WERI-Rb-1 (cell line): ENCODE results near the gene ST8SIA5.

Experiments
- DNase-seq: peaks from one replicate; pipeline ENCODE4 v3.0.0-alpha.2; 2020
- H3K27ac ChIP-seq: fragments of 250-450 bp; sonication (Bioruptor Pico); 2 replicates; pipeline ENCODE4 v1.5.1; 2020; ENCODE audit warnings: mild to moderate bottlenecking, moderate library complexity
- H3K27me3 ChIP-seq: fragments of 250-450 bp; sonication (Bioruptor Pico); 2 replicates; pipeline ENCODE4 v1.5.1; 2021; ENCODE audit warnings: mild to moderate bottlenecking, low read depth, moderate library complexity; ENCODE audit not compliant: insufficient read depth, severe bottlenecking
- H3K36me3 ChIP-seq: fragments of 250-450 bp; sonication (Bioruptor Pico); 2 replicates; pipeline ENCODE4 v1.5.1; 2020; ENCODE audit warnings: mild to moderate bottlenecking, moderate library complexity
- H3K4me3 ChIP-seq: 2 replicates; pipeline ENCODE4 v1.5.1; 2011; ENCODE audit warnings: low read depth, mild to moderate bottlenecking, control low read depth, low read length
- H3K9me3 ChIP-seq: fragments of 250-450 bp; sonication (Bioruptor Pico); 2 replicates; pipeline ENCODE4 v1.5.1; 2021; ENCODE audit warnings: mild to moderate bottlenecking, moderate library complexity; ENCODE audit not compliant: severe bottlenecking
- TF ChIP-seq, protein P1 (sequence below): IDR thresholded peaks from 2 replicates; pipeline ENCODE4 v1.5.1; 2011; ENCODE audit warnings: low read depth, mild to moderate bottlenecking, control low read depth, inconsistent platforms, low read length

The ST8SIA5 gene

GRCh38 chr18:46772357-46772756, 15.5 kb upstream of the ST8SIA5 start:
- TF ChIP-seq, protein P1, sequence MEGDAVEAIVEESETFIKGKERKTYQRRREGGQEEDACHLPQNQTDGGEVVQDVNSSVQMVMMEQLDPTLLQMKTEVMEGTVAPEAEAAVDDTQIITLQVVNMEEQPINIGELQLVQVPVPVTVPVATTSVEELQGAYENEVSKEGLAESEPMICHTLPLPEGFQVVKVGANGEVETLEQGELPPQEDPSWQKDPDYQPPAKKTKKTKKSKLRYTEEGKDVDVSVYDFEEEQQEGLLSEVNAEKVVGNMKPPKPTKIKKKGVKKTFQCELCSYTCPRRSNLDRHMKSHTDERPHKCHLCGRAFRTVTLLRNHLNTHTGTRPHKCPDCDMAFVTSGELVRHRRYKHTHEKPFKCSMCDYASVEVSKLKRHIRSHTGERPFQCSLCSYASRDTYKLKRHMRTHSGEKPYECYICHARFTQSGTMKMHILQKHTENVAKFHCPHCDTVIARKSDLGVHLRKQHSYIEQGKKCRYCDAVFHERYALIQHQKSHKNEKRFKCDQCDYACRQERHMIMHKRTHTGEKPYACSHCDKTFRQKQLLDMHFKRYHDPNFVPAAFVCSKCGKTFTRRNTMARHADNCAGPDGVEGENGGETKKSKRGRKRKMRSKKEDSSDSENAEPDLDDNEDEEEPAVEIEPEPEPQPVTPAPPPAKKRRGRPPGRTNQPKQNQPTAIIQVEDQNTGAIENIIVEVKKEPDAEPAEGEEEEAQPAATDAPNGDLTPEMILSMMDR: peak; percentile 8; the same call in 1 of the 2 replicates
- DNase-seq: no peak
- no peaks in the 10 kb centered on the region for H3K9me3 ChIP-seq
- no peak overlapping the region for H3K4me3 ChIP-seq
- H3K27me3 ChIP-seq: no peaks in the 10 kb centered on the region
- no peaks in the 10 kb centered on the region for H3K36me3 ChIP-seq
- no peak overlapping the region for H3K27ac ChIP-seq

GRCh38 chr18:46771141-46771540, 14.3 kb upstream of the ST8SIA5 start:
- Histone ChIP-seq H3K36me3 (no peaks in the 10 kb centered on the region), H3K9me3 (no peaks in the 10 kb centered on the region), H3K27me3 (no peaks in the 10 kb centered on the region), H3K4me3 (no peak overlapping the region), H3K27ac (no peak overlapping the region)
- no peak for DNase-seq
- TF ChIP-seq, protein P1: no peak

GRCh38 chr18:46770708-46771107, 13.9 kb upstream of the ST8SIA5 start:
- no peak overlapping the region for H3K4me3 ChIP-seq
- no peak for DNase-seq
- no peaks in the 10 kb centered on the region for H3K27me3 ChIP-seq
- H3K27ac ChIP-seq: no peak overlapping the region
- no peaks in the 10 kb centered on the region for H3K9me3 ChIP-seq
- TF ChIP-seq, protein P1: no peak
- H3K36me3 ChIP-seq: no peaks in the 10 kb centered on the region

DNA sequence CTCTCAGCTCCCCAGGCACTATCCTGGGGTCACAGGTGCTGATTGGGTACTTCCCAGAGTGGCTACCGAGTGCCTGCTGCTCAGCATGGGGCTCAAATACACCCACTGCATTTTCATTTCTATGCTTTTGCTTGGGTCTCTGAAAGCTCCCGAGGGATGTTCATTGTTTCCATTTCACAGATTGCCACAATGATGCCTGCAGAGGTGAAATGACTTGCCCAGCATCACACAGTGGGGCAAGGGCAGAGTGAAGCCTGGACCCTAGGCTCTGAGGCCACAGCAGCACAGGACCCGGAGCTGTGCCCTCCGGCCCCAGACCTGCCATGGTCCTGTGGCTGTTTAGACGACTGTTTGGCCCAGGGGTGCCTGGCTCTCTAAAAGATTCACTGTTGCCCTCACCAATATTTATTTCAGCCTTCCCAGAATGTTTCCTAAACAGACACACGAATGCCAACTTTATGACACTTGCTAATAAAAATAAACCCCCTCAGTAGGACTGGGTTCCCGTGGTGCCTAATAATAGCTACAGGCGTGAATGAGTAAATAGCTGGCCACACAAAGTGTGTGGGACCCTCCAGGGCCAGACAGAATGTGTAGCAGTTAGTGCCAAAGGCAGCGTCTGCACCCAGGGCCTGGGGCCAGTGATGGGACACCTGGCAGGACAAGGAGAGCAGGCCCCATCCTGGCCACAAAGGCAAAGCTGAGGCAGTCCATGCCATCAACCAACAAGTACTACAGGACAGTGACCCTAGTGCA, 11.5 kb upstream of the ST8SIA5 start:
- H3K27ac ChIP-seq: no peak overlapping the region
- TF ChIP-seq, protein P1: no peak
- H3K9me3 ChIP-seq: no peaks in the 10 kb centered on the region
- H3K36me3 ChIP-seq: no peaks in the 10 kb centered on the region
- no peak for DNase-seq
- no peaks in the 10 kb centered on the region for H3K27me3 ChIP-seq
- no peak overlapping the region for H3K4me3 ChIP-seq

- DNase-seq: no peak
- TF ChIP-seq, protein P1: no peak
- H3K36me3 ChIP-seq: no peaks in the 10 kb centered on the region
- no peaks in the 10 kb centered on the region for H3K27me3 ChIP-seq
- H3K27ac ChIP-seq: no peak overlapping the region
- H3K9me3 ChIP-seq: no peaks in the 10 kb centered on the region
- H3K4me3 ChIP-seq: no peak overlapping the region
Observed at GRCh38 chr18:46767217-46767616, 10.4 kb upstream of the ST8SIA5 start.

- DNase-seq: no peak
- H3K4me3 ChIP-seq: no peak overlapping the region
- TF ChIP-seq, protein P1: no peak
- H3K36me3 ChIP-seq: no peaks in the 10 kb centered on the region
- no peaks in the 10 kb centered on the region for H3K27me3 ChIP-seq
- H3K9me3 ChIP-seq: no peaks in the 10 kb centered on the region
- no peak overlapping the region for H3K27ac ChIP-seq
Observed at GRCh38 chr18:46764586-46764985, 7.7 kb upstream of the ST8SIA5 start.
